HG02884 (cell line): ENCODE data around the gene OSBPL10.
"Not testable (repeated sequence)": the region's sequence is repeated elsewhere in the genome, so short reads cannot be mapped to it uniquely, and the experiment has no call there.

Experiments used
- ATAC-seq: cut with Tn5 transposase; IDR thresholded peaks from one replicate; pipeline ENCODE4 v1.9.1; 2021; ENCODE audit warnings: mild to moderate bottlenecking, moderate library complexity; ENCODE audit not compliant: unreplicated experiment

Gene OSBPL10

GRCh38 chr3:31892916-31893573, 88.0 kb downstream of the OSBPL10 start:
- ATAC-seq: no peak

- no peak for ATAC-seq
Measured at GRCh38 chr3:31892500-31892899, 88.6 kb downstream of the OSBPL10 start.

GRCh38 chr3:31891876-31892455, 89.1 kb downstream of the OSBPL10 start:
- no peak for ATAC-seq

GRCh38 chr3:31890742-31891469, 90.2 kb downstream of the OSBPL10 start:
- ATAC-seq: no peak

DNA sequence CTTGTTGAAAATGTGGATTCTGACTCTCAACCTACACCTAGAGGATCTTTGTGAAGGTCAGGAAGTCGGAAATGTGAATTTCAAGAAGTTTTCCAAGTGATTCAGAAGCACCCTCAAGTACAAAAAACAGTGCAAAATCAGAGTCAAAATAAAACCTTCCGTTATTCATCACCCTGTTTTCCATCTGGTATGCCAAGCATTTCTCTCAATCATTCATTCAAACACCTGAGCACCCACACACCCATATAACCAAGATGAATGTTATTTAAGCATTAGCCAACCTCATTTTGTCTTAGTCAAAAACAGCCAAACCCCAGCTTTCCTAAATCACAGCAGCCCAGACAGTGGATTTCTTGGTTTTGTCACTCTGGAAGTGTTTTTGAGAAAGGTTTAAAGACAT, 91.1 kb downstream of the OSBPL10 start:
- no peak for ATAC-seq

DNA sequence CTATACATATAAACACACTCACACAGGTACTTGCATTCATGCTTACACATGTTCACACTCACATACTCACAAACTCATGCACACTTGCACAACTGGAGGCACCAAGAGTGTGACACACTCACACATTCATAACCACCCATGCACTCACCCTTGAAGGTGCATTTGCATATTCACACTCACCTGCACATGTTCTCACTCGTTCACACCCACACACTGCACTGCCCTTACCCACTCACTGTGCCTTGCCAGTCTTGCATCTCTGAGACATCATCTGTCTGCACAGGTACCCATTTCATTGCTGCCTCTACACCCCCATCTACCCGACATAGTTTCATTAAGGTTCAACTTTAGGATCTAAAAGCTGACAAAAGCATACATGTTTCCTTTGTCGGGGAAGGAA, 95.8 kb downstream of the OSBPL10 start:
- ATAC-seq: no peak

DNA sequence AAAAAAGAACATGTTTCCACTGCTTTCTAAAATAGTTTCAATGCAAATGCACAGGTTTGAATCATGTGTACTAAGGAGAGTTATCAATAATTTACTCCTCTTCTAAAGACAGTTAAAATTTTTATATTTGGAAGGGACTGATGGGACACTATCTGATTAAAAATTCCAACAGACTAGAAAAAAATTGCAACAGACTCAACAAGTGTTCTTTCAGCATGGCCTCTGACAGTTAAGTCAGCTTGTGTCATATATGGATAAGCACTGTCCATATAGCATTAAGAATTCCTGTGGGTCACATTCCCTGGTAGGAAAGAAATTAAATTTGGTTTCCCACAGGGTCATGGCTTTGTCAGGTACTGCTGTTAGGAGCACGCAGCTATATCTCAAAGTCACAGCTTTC, 96.8 kb downstream of the OSBPL10 start:
- ATAC-seq: no peak

DNA sequence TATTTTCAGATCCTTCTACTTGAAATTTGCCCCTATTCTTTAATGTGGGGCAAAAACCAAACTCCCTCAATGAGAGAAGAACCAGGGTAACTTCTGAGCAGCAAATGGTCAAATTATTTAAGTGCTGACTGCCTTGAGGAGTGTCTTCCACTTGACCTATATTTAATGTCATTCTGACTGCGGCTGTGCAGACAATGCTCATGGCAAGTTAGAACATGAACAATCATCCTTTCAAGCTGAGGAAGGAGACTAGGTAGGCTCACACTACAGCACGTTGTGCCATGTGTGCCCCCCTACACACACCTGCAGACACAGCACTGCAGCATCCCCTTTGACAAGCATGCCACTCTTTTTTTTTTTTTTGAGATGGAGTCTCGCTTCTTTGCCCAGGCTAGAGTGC, 98.2 kb downstream of the OSBPL10 start:
- no peak for ATAC-seq

DNA sequence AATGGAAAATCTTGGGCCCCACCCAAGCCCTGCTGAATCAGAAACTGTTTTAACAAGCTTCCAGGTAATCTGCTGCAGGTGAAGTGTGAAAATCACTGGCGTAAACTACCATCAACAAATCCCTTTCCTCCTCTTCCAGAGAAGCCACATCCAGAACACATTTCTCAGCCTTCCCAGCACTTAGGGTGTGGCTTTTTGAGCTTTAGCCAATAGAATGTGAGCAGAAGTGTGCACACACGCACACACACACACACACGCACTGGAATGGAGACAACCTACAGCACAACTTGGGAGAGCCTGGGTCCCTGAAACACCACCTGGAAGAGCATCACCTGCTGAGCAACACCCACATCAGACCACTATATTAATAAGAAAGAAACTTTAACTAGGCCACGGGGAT, 98.6 kb downstream of the OSBPL10 start:
- no peak for ATAC-seq

- no peak for ATAC-seq
Measured at GRCh38 chr3:31880482-31881078, 100.5 kb downstream of the OSBPL10 start.

- no peak for ATAC-seq
Measured at GRCh38 chr3:31880020-31880419, 101.0 kb downstream of the OSBPL10 start.

DNA sequence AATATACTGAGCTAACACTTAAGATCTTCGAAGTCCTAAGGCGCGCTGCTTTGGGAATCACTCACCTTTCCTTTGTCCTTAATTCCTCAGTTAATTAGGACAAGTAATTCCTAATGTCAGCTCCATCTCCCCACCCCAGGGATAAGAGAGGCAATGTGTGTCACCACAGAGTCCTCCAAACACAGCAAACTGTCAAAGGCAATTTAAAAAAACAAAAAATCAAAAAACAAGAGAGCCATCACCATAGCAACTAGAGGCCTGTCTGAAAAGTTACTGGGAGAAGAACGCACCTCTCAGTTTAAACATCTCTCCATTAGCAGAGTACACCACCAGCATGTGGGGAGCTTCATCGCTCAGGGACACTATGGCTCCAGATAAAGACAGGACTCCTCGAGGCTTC, 101.7 kb downstream of the OSBPL10 start:
- no peak for ATAC-seq

GRCh38 chr3:31878231-31878838, 102.7 kb downstream of the OSBPL10 start:
- ATAC-seq: no peak

DNA sequence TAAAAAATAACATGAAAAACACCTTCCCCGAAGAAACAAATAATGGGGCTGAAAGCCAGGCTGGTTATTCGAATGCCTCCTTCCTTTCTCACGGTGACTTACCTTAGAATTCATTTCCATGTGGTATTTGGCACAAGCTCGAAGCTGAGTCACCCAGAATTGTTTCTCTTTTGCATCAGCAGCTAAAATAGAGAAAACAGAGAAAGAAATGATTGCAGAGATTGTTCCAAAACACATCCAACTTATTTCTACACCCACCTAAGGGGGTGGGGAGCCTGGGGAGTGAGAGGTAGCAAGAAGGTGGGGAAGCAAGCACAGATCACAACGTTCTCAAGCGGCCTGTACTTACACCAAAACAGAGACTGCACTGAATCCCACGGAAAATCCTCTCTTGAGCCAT, 104.7 kb downstream of the OSBPL10 start:
- no peak for ATAC-seq

- no peak for ATAC-seq
Measured at GRCh38 chr3:31875437-31875836, 105.6 kb downstream of the OSBPL10 start.

DNA sequence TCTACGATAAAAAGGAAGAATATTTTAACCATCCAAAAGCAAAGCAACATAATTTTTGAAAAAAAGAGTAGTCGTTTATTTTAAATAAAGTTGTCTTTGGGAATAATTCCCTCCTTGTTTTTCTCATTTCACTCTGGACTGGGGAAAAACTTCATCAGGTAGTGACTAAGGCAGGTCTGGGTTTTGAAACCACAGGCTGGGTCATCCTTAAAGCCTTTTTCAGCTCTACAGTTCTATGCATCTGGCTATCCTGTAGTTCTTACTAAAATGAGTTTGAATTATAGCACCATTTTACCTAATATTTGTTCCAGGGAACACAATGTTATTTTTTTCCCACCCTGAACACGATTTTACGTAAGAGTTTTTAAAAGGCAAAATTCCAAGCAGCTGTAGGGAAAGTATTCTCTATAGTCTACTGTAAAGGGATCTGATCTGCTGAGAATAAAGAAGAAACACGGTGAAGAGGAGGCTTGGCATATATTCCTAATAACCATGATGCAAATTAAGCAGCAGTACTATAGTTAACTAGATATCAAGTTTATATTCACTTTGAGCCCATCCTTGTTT, 107.7 kb downstream of the OSBPL10 start:
- no peak for ATAC-seq

- no peak for ATAC-seq
Measured at GRCh38 chr3:31871939-31872507, 109.0 kb downstream of the OSBPL10 start.

- not testable (repeated sequence) for ATAC-seq
Measured at GRCh38 chr3:31870111-31870510, 111.0 kb downstream of the OSBPL10 start.

- no peak for ATAC-seq
Measured at GRCh38 chr3:31868236-31868635, 112.8 kb downstream of the OSBPL10 start.

GRCh38 chr3:31862666-31863279, 118.3 kb downstream of the OSBPL10 start:
- ATAC-seq: no peak
